GM19023 (cell line): ENCODE data around the gene RYR1.
"Not testable (repeated sequence)": the region's sequence is repeated elsewhere in the genome, so short reads cannot be mapped to it uniquely, and the experiment has no call there.

Source experiments
- ATAC-seq: cut with Tn5 transposase; IDR thresholded peaks from one replicate; pipeline ENCODE4 v1.9.1; 2021; ENCODE audit warnings: mild to moderate bottlenecking, moderate library complexity; ENCODE audit not compliant: unreplicated experiment

Gene RYR1

DNA sequence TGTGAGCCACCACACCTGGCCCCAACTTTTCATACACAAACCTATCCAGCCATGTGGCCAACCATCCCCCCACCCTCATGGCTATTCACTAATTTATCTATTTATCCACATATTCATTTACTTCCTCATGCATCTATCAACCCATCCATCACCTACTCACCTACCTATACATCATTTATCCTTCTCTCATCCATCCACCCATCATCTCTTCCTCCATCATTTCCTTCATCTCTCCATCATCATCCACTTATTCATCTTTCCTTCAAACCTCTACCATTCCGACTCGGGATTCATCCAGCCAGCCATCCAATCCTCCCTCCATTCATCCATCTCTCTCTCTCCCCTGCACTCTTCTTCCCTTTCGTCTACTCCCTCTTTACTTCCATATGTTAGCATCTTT, 54.6 kb downstream of the RYR1 start:
- ATAC-seq: no peak

DNA sequence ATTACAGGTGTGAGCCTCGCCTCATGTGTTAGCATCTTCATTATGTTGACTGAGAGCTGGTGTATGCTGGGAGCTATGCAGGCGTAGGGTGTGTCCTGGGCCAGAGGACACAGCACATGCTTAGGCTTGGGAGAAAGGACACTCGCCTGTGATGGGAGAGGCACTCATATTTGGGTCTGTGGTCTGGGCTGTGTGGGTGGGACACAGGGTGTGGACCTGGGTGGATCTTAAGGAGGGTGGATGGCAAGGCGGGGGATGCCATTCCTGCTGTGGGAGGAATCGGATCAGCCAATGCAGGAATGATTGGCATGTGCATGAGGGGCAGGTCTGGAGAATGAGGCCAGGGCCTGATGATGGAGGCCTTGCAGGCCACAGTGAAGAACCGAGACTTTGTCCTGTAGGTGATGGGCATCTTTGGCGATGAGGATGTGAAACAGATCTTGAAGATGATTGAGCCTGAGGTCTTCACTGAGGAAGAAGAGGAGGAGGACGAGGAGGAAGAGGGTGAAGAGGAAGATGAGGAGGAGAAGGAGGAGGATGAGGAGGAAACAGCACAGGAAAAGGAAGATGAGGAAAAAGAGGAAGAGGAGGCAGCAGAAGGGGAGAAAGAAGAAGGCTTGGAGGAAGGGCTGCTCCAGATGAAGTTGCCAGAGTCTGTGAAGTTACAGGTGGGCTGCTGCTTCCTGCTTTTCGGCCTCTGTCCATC, 55.4 kb downstream of the RYR1 start:
- ATAC-seq: no peak

DNA sequence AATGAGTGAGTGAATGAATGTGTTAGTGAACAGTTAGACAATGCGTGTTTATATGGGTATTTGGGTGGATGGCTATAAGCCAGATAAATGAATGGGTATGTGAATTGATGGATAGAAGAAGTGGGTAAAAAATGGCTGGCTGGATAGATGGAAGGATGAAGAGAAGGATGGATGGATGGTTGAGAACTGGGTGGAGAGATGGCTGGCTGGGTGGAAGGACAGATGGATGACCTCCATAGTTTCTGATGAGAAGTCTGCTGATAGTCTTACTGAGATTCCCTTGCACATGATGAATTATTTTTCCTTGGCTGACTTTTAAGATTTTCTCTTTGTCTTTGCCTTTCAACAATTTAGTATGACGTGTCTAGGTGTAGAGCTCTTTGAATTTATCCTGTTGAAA, 57.4 kb downstream of the RYR1 start:
- no peak for ATAC-seq

DNA sequence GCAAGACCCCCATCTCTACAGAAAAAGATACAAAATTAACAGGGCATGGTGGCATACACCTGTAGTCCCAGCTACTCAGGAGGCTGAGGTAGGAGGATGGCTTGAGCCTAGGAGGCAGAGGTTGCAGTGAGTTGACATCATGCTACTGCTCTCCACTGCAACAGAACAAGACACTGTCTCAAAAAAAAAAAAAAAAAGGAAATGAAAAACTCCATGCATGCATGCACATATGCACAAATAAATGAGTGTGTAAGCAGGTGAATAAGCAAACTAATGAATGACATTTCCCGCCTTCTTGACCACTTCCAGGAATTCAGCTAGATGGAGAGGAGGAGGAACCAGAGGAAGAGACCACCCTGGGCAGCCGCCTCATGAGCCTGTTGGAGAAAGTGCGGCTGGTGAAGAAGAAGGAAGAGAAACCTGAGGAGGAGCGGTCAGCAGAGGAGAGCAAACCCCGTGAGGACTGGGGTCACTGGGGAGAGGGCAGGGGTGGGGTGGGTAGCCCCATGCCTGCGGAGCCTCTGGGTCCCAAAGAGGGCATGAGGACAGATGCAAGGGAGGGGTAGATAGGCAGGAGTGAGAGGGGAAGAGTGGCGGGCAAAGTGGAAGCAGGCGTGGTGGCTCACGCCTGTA, 58.8 kb downstream of the RYR1 start:
- ATAC-seq: no peak

DNA sequence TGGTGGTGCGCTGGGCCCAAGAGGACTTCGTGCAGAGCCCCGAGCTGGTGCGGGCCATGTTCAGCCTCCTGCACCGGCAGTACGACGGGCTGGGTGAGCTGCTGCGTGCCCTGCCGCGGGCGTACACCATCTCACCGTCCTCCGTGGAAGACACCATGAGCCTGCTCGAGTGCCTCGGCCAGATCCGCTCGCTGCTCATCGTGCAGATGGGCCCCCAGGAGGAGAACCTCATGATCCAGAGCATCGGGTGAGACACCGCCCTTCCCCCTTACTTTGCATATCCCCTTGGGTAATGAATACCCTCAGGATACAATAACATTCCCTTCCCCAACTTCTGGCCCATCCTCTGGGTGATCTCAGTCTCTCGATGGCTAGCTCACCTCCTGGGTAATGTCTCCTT, 60.9 kb downstream of the RYR1 start:
- no peak for ATAC-seq

DNA sequence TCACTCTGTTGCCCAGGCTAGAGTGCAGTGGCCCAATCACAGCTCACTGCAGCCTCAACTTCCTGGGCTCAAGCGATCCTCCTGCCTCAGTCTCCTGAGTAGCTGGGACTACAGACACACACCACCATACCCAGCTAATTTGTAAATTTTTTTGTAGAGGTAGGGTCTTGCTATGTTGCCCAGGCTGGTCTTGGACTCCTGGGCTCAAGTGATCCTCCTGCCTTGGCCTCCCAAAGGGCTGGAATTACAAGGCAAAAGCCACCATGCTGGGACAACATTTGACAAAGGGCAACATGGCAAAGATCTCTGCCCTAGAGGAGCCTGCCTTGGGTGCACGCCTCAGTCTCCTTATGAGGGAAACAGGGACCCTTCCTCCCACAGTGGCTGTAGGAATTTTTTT, 61.9 kb downstream of the RYR1 start:
- ATAC-seq: not testable (repeated sequence)

DNA sequence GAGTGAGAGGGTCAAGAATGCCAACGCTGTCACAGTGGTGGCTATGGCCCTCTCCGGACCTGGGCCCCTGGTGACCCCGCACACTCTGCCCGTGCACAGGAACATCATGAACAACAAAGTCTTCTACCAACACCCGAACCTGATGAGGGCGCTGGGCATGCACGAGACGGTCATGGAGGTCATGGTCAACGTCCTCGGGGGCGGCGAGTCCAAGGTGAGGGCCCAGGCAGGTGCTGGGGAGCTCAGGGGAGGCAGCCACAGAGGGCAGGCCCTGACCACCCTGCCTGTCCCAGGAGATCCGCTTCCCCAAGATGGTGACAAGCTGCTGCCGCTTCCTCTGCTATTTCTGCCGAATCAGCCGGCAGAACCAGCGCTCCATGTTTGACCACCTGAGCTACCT, 62.6 kb downstream of the RYR1 start:
- no peak for ATAC-seq

DNA sequence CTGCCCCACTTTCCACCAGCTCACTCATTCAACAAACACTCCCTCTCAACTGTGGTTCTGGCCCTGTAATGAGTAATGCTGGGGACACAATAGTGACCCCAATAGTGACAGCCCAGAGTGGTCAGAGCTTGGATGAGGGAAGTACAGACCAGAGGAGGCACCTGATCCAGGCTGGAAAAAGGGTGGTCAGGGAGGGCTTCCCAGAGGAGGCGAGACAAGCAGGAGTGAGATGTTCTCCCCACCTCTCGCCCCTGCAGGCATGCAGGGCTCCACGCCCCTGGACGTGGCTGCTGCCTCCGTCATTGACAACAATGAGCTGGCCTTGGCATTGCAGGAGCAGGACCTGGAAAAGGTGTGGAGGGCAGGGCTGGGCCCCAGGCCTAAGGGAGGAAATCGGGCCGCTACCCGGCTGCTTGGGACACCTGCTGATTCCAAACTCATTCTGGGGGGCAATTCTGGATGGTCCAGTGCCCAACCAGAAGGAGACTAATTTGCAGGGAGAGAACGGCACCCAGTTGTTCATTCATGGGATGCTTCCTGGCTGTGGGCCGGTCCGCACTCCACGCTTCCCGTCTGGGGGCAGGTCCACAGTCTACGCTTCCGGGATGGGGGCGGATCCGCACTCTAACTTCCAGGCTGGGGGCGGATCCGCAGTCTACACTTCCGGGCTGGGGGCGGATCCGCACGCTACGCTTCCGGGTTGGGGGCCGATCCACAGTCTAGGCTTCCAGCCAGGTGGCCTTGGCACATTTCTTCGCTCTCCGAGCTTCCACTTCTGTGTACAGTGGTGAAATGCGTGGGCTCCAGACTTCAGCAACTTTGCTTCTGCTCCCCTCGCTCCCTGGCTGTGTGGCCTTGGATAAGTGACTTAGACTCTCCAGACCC, 63.4 kb downstream of the RYR1 start:
- no peak for ATAC-seq

DNA sequence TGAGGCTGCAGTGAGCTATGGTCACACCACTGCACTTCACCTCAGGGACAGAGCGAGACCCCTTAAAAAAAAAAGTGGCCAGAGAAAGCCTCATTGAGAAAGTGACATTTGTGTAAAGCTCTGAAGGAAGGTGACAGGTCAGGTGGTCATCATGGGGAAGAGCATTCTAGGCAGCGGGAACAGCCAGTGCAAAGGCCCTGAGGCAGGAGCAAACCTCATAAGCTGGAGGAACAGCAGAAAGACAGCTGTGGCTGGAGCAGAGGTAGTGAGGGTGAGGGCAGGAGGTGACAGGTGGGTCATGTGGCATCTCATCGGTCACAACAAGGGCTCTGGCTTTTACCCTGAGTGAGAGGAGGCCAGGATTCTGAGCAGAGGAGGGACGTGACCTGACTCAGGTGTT, 64.4 kb downstream of the RYR1 start:
- no peak for ATAC-seq

DNA sequence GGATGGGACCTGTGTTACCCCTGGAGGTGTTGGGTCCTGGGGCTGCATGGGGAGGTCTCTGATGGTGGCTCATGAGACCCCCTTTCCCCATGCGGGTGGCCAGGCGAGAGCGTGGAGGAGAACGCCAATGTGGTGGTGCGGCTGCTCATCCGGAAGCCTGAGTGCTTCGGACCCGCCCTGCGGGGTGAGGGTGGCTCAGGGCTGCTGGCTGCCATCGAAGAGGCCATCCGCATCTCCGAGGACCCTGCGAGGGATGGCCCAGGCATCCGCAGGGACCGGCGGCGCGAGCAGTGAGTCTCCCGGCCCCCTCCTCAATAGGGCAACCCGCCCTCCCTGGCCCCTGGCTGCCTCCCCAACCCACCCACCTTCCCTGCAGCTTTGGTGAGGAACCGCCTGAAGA, 66.0 kb downstream of the RYR1 start:
- ATAC-seq: no peak

DNA sequence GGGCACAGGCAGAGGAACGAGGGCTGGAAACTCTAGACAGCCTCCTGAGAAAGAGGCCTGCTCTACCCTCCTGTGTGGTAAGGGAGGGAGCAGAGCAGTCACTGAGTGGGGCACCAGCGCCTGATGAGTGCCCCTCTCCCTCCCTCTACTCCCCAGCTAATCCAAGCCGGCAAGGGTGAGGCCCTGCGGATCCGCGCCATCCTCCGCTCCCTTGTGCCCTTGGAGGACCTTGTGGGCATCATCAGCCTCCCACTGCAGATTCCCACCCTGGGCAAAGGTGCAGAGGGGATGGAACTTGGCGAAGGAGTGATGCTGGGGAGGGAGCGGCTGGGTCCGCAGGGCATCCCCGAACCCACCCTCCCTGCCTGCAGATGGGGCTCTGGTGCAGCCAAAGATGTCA, 67.0 kb downstream of the RYR1 start:
- ATAC-seq: no peak

DNA sequence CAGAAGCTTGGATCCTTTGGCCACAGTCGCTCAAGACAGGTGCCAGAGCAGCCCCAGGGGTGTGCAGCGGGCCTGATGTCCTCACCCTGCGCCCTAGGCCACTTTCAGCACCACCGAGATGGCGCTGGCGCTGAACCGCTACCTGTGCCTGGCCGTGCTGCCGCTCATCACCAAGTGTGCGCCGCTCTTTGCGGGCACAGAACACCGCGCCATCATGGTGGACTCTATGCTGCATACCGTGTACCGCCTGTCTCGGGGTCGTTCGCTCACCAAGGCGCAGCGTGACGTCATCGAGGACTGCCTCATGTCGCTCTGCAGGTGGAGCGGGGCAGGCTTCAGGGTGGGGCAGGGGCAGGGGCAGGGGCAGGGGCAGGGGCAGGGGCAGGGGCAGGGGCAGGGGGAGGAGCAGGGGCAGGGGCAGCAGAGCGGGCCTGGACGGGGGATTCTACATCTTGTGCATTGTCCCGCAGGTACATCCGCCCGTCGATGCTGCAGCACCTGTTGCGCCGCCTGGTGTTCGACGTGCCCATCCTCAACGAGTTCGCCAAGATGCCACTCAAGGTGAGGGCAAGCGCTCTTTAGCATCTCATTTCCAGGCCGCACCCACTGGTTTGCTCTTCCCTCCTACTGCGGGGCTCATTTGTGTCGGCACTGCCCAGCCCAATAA, 69.1 kb downstream of the RYR1 start:
- no peak for ATAC-seq

DNA sequence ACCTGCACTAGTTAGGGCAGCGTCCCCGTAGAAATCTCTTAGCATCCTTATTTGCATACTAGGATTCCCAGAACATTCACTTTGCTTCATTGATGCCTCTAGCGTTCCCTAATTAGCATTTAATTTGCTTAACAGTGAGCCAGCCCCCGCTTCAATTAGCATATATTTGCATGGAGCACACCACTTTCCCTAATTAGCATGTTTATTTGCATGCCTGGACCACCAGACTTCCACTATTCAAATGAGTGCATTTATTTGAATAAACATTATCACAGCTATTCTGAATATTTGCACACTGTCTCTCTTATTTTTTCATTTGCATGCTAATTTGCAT, 69.6 kb downstream of the RYR1 start:
- no peak for ATAC-seq

DNA sequence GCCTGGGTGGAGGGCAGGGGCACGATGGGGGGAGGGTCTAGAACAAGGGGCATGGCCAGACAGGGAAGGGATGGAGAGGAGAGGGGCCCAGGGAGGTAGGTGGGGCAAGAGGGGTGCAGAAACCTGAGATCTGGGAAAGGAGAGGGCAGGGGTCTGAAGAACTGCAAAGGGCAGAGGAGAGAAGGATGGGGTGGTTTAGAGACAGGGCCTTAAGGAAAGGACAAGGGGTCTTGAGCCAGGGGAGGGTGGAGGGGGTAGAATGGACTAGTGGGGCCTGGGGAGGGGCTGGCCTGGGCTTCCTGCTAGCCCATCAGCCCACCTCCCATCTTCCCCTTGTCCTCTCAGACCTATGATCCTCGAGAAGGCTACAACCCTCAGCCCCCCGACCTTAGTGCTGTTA, 72.5 kb downstream of the RYR1 start:
- no peak for ATAC-seq

DNA sequence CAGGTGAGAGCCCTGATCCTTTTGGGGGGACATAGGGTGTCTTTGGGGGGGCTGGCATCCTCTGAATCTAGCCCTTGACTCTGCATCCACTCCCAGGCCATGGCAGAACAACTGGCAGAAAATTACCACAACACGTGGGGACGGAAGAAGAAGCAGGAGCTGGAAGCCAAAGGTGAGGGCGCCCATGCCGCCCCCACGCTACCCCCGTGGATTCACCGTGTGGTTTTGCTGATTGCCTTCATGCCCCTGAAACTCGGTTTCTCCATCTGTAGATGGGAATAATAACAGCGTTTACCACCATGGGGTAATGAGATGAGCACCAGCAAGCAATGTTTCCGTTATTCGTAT, 72.9 kb downstream of the RYR1 start:
- ATAC-seq: no peak

DNA sequence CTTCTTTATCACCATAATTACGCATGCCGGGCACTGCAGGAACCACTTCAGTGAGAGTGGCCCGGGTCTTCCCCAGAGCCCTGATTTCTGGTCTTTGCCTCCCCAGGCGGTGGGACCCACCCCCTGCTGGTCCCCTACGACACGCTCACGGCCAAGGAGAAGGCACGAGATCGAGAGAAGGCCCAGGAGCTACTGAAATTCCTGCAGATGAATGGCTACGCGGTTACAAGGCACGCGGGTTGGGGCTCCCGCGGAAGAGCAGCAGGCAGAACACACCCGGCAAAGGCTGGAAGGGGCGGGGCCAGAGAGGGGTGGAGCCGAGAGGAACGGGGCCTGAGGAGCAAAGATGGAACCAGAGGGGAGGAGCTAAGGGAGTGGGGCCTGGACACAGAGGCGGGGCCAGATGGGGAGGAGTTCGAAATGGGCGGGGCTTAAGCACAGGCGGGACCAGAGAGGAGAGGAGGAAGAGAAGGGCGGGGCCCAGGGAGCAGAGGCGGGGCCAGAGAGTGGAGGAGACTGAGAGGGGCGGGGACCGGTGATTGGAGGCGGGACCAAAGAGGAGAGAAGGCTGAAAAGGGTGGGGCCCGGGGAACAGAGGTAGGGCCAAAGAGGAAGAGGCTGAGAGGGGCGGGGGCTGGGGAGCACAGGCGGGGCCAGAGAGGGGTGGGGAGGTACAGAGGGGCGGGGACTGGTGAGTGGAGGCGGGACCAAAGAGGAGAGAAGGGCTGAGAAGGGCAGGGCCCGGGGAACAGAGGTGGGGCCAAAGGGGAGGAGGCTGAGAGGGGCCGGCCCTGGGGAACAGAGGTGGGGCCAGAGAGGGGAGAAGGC, 73.4 kb downstream of the RYR1 start:
- no peak for ATAC-seq

DNA sequence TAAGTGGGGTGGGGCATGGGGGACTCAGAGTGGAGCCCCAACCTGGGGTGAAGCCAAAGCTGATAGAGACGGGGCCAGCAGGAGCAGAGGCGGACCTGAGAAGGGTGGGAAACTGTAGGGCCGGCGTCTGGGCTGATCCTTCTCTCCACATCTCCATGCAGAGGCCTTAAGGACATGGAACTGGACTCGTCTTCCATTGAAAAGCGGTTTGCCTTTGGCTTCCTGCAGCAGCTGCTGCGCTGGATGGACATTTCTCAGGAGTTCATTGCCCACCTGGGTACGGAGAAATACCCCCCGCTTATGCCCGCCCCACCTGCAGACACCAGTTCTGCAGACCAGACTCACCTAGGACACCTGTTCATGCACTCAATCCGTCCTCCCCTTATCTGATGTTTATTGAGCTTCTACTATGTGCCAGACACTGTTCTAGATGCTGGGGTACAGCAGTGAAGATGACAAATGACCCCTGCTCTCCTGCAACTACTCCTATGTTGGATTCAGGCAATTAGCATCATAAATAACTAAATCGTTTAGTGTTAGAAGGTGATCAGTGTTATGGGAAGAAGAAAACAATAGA, 74.1 kb downstream of the RYR1 start:
- no peak for ATAC-seq

DNA sequence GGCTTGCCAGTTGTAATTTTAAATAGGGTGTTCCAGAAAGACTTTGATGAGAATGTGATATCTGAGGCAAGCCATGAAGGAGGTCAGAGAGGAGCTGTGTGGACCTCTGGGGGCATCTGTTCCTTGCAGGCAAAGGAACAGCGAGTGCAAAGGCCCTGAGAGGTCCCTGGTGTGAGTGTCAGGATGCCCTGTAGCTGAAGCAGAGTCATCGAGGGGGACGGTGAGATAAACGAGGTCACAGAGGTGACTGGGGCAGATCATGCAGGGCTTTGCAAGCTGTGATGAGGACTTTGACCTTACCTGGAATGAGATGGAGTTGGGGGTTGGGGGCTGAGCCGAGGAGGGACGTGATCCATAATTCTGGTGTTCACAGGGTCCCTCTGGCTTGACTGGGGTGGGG, 75.0 kb downstream of the RYR1 start:
- no peak for ATAC-seq

DNA sequence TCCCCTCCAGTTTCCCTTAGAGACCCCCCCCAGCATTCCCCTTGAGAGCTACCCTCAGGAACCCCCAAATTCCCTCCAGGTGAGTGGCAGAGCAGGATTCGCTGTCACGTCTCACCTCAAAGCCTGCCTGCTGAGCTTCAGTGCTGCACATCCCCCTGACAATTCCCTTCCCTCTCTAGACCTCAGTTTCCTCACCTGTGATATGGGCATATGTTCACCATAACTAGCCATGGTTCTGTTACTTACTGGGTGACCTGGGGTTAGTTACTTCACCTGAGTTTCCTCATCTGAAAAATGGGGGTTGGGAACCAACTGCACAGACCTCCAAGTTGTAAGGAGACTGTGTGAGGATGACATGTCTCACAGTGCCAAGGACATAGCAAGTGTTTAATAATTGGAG, 75.5 kb downstream of the RYR1 start:
- ATAC-seq: no peak

DNA sequence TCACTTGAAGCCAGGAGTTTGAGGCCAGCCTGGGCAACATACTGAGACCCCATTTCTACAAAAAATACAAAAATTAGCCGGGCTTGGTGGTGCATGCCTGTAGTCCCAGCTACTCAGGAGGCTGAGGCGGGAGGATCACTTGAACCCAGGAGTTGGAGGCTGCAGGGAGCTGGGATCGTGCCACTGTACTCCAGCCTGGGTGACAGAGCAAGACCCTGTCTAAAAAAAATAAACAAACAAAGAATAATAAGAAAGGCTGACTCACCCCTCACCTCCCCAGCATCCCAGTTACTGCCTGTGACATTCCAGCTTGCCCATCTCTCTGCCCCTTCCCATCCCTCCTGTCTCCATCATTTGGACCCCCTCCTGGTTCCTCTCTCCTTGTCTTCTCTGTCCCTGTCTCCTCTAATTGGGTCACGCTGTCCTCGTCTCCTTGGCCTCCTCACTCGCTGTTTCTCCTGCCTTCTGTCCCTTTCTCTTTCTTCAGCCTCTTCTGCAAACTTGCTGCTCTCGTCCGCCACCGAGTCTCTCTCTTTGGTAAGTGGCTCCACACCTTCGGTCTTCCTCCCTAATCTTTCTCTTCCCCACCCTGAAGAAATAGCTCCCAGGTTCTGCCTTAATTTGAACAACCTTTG, 77.7 kb downstream of the RYR1 start:
- no peak for ATAC-seq
